Right lung (tissue), 5 donors: Measurements from ENCODE around the gene S100B. TPM values are rescaled to one million over a fixed set of nuclear protein-coding genes. Genes with fewer than 3 reads are reported as not detected.
"Not testable (repeated sequence)": the region's sequence is repeated elsewhere in the genome, so short reads cannot be mapped to it uniquely, and the experiment has no call there.

Experiments used
- DNase-seq, 2 donors: peaks; one replicate each; pipeline ENCODE4 v3.0.0-alpha.2; 2013
- polyA plus RNA-seq, 5 donors: library from polyadenylated mRNA; unstranded; fragments of 120-200 nt; gene quantifications; one replicate each; pipeline versions ENCODE4 v1.2.1 to v1.2.3, GENCODE V29; 2013; ENCODE audit warnings: inconsistent platforms in 1 of 5, low replicate concordance in 1 of 5; ENCODE audit not compliant: insufficient read length in 5 of 5, insufficient read depth in 1 of 5

The S100B gene
- polyA plus RNA-seq, 5 donors, result 1.5 to 3.8 (median 3.0) TPM

GRCh38 chr21:46604329-46604974 lies 430 bp downstream of the S100B start:
- DNase-seq, result no peak

DNA sequence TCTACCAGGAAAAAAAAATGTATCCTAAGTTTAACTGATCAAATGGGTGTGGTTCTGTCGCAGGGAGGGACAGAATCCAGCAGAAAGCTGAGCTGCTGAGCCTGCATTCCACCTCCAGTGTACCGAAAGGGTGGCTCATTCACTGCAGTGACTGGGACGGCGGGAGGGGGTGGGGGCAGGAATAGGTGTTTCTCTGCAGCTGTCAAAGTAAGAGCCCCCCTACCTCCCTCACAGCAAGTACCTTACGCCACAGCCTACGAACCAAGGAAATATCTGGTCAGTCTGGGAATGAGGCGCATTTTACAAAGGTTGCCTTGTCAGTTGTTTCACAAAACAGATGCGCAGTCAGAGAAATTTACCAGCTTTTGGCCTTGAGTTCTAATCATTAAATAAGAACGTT lies 1.7 kb downstream of the S100B start:
- DNase-seq, result no peak

- DNase-seq, result no peak
These were observed 3.9 kb downstream of the S100B start for GRCh38 chr21:46600978-46601377.

DNA sequence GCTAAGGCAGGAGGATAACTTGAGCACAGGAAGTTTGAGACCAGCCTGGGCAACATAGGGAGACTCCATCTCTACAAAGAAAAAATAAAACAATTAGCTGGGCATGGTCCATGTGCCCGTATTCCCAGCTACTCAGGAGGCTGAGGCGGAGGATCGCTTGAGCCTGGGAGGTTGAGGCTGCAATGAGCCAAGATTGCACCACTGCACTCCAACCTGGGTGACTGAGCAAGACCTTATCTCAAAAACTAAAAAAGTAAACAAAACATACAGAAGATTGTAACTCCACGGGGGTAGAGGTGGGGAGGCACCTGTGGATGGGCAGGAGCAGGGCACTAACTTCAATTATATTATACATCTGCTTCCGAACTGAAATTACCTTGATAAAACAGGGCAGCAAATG lies 4.6 kb downstream of the S100B start:
- no peak for DNase-seq

GRCh38 chr21:46598581-46599572 lies 6.0 kb downstream of the S100B start:
- peak; percentile 24 to 35 for DNase-seq

GRCh38 chr21:46597896-46598343 lies 7.0 kb downstream of the S100B start:
- DNase-seq, result no peak

- no peak for DNase-seq
These were observed 7.9 kb downstream of the S100B start for GRCh38 chr21:46597031-46597430.

DNA sequence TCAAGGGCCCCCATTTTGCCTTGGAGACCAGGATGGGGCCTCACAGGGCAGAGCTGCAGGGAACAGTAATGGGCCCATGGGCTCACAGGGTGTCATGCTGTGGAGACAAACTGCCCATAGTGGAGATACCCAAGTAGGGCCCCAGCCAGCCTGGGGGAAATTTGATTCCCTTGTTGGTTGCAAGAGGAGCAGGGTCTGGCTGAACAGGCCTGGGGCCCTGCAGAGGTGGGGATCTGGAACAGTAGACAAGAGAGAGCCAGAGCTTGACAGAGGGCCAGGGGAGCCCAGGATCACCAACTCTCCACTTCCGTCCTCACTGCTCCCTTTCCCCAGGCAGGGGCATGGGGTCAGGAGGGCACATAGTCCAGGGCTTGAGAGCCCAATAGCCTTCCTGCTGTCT lies 8.7 kb downstream of the S100B start:
- DNase-seq, result no peak

- no peak for DNase-seq
These were observed 10.6 kb downstream of the S100B start for GRCh38 chr21:46594276-46594675.

DNA sequence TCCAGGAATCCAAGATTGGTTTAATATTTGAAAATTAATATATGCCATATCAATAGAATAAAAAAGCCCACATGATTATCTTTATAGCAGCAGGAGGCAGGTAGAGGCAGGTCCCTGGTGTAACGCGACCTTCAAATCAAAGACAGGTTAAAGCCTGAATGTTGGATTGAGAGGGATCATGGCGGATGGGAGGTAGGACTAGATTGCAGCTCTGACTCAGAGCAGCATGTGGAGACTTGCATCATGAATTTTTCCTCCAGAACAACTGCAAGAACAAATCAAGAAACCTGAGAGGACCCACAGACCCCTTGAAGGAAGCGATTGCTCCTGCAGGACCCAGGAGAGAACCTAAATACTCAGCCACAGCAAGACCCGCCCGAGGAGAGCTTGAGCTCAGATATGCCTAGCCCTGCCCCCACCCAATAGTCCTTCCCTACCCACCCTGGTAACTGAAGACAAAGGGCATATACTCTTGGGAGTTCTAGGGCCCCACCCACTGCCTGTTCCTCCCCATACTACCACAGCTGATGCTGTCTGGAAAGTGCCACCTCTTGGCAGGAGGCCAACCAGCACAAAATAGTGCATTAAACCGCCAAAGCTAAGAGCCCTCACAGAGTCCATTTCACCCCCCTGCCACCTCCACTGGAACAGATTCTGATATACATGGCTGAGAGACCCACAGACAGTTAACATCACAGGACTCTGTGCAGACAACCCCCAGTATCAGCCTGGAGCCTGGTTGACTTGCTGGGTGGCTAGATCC lies 19.5 kb downstream of the S100B start:
- DNase-seq, result no peak

DNA sequence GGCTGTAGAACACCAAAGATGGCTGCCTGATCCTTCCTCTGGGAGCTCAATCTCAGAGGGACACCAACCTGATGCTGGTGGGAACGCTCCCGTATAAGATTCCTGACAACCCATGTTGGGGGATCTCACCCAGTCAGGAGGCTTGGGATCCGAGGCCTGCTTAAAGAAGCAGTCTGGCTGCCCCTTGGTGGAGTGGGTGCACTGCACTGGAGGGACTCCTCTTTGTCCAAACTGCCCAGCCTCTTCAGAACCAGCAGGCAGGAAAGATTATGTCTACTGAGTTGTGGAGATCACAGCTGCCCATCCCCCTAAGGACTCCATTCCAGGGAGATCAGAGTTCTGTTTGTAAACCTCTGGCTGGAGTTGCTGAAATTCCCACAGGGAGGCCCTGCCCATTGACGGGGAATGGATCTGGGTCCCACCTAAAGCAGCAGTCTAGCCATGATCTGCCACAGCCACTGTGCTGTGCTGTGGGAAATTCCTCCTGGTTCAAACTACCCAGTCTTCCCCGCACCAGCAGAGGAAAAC lies 23.0 kb downstream of the S100B start:
- no peak for DNase-seq

DNA sequence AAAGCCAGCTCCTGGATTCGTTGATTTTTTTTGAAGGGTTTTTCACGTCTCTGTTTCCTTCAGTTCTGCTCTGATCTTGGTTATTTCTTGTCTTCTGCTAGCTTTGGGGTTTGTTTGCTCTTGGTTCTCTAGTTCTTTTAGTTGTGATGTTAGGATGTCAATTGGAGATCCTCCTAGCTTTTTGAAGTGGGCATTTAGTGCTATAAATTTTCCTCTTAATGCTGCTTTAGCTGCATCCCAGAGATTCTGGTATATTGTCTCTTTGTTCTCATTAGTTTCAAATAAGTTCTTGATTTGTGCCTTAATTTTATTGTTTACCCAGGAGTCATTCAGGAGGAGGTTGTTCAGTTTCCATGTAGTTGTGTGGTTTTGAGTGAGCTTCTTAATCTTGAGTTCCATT lies 25.5 kb downstream of the S100B start:
- DNase-seq, result not testable (repeated sequence)

GRCh38 chr21:46577786-46578185 lies 27.1 kb downstream of the S100B start:
- not testable (repeated sequence) for DNase-seq

- DNase-seq, result no peak
These were observed 32.0 kb downstream of the S100B start for GRCh38 chr21:46572850-46573249.

GRCh38 chr21:46570631-46571030 lies 34.3 kb downstream of the S100B start:
- no peak for DNase-seq

DNA sequence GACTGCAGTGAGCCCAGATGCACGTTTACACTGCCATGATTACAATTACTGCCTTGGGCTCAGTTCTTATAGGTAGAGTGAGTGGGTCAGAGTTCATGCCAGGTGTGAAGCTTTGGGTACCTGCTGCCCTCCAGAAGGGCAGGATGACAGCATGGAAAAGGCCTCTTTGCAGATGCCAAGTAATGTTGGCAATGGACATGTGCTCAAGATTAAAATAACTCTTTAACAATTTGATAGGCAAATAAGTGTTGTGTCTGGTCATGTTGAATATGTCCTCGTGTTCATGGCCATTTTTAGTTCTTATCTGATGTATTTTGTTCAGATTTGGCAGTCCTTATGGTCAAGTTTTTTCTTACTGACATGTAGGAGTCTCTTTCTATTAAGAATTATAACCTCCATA lies 34.8 kb downstream of the S100B start:
- no peak for DNase-seq

GRCh38 chr21:46569081-46569480 lies 35.8 kb downstream of the S100B start:
- no peak for DNase-seq

DNA sequence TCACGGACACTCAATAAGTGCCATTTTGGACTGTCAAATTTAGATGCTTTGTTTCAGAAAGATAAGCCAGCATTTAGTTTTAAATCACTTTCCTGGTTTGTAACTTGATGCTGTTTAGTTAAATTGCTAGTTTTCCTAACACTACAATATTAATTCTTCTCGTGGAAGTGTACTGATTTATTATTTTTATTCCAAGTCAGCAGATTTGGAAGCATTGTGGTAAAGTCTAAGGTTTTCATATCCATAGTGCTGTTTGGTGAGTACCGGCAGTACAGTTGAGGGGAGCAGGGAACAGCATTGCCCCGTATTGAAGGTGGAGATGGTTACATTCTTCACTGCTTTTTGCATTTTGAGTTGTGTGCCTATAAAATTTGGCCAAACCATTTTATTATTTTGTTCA lies 36.3 kb downstream of the S100B start:
- no peak for DNase-seq

DNA sequence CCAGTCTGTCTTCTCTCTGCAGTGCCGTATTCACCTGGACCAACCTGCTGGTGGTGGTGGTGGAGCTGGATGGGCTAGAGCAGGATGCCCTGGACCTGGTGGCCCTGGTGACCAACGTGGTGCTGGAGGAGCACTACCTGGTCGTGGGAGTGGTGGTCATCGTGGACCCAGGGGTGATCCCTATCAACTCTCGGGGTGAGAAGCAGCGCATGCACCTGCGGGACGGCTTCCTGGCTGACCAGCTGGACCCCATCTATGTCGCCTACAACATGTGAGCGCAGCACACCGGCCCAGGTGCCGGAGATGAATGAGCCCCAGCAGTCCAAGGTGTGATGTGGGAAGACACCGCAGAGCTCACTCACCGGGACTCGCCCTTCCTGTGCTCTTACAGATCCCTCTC lies 37.5 kb downstream of the S100B start:
- no peak for DNase-seq

DNA sequence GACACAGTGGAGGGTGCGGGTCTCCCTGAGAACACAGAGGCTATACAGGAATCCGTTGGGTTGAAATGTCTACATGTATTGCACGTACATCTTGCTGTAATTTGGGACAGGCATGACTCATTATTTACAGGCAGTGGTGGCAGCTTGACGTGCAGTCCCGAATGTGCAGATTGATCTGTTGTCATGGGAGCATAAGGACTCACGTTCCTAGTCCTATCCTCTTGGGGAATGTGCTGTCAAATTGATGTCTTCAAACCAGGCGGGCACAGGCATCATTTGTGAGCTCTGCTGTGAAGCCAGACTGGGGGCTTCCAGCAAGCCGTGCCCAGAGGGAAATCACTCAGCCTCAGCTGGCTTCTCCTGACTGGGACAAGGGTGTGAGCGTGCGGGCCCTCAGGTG lies 40.5 kb downstream of the S100B start:
- DNase-seq, result no peak

DNA sequence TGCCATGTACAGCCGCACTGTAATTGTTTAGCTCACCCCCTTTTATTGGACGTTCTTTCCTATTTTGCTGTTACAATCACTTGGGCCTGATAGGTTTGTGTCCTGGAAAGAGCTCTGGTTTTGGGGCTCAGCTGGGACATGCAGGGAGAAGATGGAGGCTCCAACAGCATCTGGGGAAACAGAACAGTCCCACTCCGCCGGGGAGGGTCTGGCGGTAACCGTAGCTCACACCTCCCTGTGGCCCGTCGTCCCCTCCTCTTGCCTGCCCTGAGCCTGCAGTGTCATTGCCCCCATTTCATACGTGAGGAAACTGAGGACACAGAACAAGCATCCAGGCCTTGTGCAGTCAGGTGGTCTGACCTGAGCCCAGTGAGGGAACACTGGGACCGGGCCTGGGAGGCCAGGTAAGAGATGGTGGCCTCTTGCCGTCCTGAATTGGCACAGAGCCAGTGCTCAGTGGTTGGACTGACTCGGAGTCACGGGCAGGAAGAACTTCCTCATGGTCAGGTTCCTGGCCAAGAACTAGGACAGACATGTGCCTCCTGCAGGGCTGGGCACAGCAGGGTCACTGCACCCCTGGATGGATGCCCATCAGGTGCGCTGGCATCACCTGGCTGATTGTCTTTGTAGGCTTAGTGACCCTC lies 41.8 kb downstream of the S100B start:
- DNase-seq, result no peak

DNA sequence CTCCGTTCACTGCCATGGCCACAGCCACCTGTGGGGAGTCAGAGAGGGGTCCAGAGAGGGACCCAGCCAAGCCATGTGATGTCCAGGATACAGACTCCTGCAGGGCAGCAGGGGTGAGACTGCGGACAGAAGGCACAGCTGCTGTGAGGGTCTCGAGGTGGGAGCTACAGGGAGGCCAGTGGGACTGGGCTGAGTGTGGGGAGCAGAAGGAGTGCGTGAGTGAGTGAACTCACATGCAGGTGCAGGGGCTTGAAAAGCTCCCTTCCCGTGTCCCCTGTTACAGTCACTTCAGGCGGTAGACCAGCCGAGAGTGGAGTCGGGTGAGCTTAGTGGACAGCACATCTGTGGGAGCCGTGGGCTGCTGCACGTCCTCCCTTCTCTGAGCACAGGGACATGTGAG lies 42.4 kb downstream of the S100B start:
- DNase-seq, result no peak
